DND-41 (cell line): ENCODE results near the gene EYA2.

Experiments used
- ATAC-seq: fragments of 200-7000 bp; cut with Tn5 transposase; 3 replicates; pipeline ENCODE4 v1.9.1; 2021; ENCODE audit warnings: low read depth; ENCODE audit not compliant: insufficient read depth
- DNase-seq: peaks from one replicate; pipeline ENCODE4 v3.0.0-alpha.2; 2020
- H2AFZ ChIP-seq: 2 replicates; pipeline ENCODE4 v1.6.0; 2012; ENCODE audit warnings: low read depth, low read length
- H3K27ac ChIP-seq: 2 replicates; pipeline ENCODE4 v1.5.1; 2012; ENCODE audit warnings: low read length, inconsistent platforms
- H3K27me3 ChIP-seq: fragments of 200-600 bp; sonication (generic); 2 replicates; pipeline ENCODE4 v1.6.0; 2012; ENCODE audit warnings: low read length, mild to moderate bottlenecking, inconsistent platforms; ENCODE audit not compliant: insufficient read depth, poor library complexity
- H3K36me3 ChIP-seq: 2 replicates; pipeline ENCODE4 v1.5.1; 2012; ENCODE audit warnings: low read length, inconsistent platforms; ENCODE audit not compliant: insufficient read depth
- H3K4me1 ChIP-seq: 2 replicates; pipeline ENCODE4 v1.5.1; 2012; ENCODE audit warnings: mild to moderate bottlenecking, low read length; ENCODE audit not compliant: insufficient read depth
- H3K4me2 ChIP-seq: 2 replicates; pipeline ENCODE4 v1.6.0; 2012; ENCODE audit warnings: mild to moderate bottlenecking, moderate library complexity, low read length, inconsistent platforms; ENCODE audit not compliant: insufficient read depth
- H3K4me3 ChIP-seq, 2 experiments: fragments of 200-600 bp in 1 of 2; shearing (Covaris generic) in 1 of 2; 2 replicates each; pipeline ENCODE4 v1.5.1; 2012 to 2016; ENCODE audit warnings: inconsistent platforms in 2 of 2, low read length in 2 of 2, mild to moderate bottlenecking in 2 of 2, low read depth in 1 of 2, moderate library complexity in 1 of 2
- H3K79me2 ChIP-seq: 2 replicates; pipeline ENCODE4 v1.6.0; 2012; ENCODE audit warnings: low read length, inconsistent platforms; ENCODE audit not compliant: insufficient read depth
- H3K9ac ChIP-seq: 2 replicates; pipeline ENCODE4 v1.6.0; 2012; ENCODE audit warnings: low read depth, mild to moderate bottlenecking, inconsistent platforms, low read length, moderate library complexity
- H3K9me3 ChIP-seq: 2 replicates; pipeline ENCODE4 v1.5.1; 2012; ENCODE audit warnings: low read length, moderate library complexity, mild to moderate bottlenecking, inconsistent platforms; ENCODE audit not compliant: insufficient read depth, severe bottlenecking
- H4K20me1 ChIP-seq: 2 replicates; pipeline ENCODE4 v1.6.0; 2012; ENCODE audit warnings: low read length; ENCODE audit not compliant: insufficient read depth
- EZH2 ChIP-seq: IDR thresholded peaks from 3 replicates; pipeline ENCODE4 v1.6.1; 2012; ENCODE audit warnings: borderline replicate concordance, low read depth, mild to moderate bottlenecking, moderate library complexity, low read length, inconsistent platforms; ENCODE audit not compliant: severe bottlenecking
- TF ChIP-seq, protein P1 (sequence below): IDR thresholded peaks from 2 replicates; pipeline ENCODE4 v1.5.1; 2012; ENCODE audit warnings: borderline replicate concordance, low read length, moderate library complexity, mild to moderate bottlenecking; ENCODE audit not compliant: poor library complexity, severe bottlenecking; ENCODE audit errors: extremely low read depth

Gene EYA2

DNA sequence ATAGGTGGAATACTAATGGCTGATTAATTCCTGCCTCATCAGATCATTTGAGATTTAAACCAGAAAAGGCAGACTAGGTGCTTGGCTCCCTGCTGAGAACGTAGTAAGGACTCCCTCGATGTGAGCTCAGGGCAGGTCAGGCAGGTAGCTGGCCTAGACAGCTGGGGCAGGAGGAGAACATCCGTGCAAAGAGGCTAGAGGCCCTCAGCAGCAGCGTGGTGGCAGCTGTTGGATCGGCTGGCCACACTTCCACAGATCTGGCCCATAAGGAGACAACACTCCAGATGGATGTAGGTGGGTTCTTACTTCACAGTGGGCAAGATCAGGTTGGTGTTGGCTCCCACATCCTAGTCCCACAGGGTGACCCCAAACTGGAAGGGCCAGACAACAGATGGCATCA is 38.5 kb downstream of the EYA2 start:
- no peak for ATAC-seq

DNA sequence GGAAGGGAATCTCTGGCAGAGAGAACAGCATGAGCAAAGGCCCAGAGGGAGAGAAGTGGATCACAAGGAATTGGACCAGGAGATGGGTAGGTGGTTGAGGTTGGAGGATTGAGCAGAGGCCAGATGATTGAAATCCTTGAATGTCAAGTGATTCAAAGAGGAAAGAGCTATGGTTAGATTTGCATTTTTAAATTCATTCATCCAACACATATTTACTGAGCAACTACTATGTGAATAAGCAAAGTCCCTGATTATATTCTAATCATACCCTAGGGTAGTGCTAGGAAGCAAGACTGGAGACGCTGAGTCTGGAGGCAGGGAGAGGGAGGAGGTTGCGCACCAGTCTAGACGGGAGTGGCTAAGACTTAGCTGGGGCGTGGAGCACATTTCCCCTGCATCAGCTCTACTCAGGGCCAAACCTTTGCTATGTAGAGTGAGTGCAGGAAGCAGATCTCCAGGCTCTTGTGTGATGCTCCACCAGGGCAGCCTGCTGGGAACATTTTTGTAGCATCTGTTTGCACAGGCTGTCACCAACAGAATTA is 40.2 kb downstream of the EYA2 start:
- no peak for TF ChIP-seq EZH2
- TF ChIP-seq, protein P1, sequence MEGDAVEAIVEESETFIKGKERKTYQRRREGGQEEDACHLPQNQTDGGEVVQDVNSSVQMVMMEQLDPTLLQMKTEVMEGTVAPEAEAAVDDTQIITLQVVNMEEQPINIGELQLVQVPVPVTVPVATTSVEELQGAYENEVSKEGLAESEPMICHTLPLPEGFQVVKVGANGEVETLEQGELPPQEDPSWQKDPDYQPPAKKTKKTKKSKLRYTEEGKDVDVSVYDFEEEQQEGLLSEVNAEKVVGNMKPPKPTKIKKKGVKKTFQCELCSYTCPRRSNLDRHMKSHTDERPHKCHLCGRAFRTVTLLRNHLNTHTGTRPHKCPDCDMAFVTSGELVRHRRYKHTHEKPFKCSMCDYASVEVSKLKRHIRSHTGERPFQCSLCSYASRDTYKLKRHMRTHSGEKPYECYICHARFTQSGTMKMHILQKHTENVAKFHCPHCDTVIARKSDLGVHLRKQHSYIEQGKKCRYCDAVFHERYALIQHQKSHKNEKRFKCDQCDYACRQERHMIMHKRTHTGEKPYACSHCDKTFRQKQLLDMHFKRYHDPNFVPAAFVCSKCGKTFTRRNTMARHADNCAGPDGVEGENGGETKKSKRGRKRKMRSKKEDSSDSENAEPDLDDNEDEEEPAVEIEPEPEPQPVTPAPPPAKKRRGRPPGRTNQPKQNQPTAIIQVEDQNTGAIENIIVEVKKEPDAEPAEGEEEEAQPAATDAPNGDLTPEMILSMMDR, result no peak
- no peaks in the 10 kb centered on the region for H3K36me3 ChIP-seq
- no peak overlapping the region for H3K4me3 ChIP-seq
- H3K9ac ChIP-seq, result no peak overlapping the region
- H3K4me2 ChIP-seq, result no peak overlapping the region
- H3K27me3 ChIP-seq, result peaks cover 5% of the 10 kb centered on the region
- H3K9me3 ChIP-seq, result no peaks in the 10 kb centered on the region
- H3K79me2 ChIP-seq, result no peaks in the 10 kb centered on the region
- H3K4me1 ChIP-seq, result no peaks in the 10 kb centered on the region
- no peak overlapping the region for H3K27ac ChIP-seq
- DNase-seq (no peak), ATAC-seq (no peak)
- H2AFZ ChIP-seq, result no peak overlapping the region
- 0 out of 2 replicates have a peak, but pooled peaks cover 4% of the 10 kb centered on the region for H4K20me1 ChIP-seq

More for the DNA sequence above, 38.5 kb downstream of the EYA2 start:
- Histone ChIP-seq H3K27ac (no peak overlapping the region), H2AFZ (no peak overlapping the region), H3K9me3 (no peaks in the 10 kb centered on the region), H3K4me2 (no peak overlapping the region), H4K20me1 (0 out of 2 replicates have a peak, but pooled peaks cover 4% of the 10 kb centered on the region), H3K36me3 (no peaks in the 10 kb centered on the region), H3K4me1 (no peaks in the 10 kb centered on the region), H3K79me2 (no peaks in the 10 kb centered on the region), H3K9ac (no peak overlapping the region), H3K4me3 (no peak overlapping the region), H3K27me3 (peaks cover 9% of the 10 kb centered on the region)
- DNase-seq, result no peak
- TF ChIP-seq, protein P1, result no peak
- no peak for TF ChIP-seq EZH2

DNA sequence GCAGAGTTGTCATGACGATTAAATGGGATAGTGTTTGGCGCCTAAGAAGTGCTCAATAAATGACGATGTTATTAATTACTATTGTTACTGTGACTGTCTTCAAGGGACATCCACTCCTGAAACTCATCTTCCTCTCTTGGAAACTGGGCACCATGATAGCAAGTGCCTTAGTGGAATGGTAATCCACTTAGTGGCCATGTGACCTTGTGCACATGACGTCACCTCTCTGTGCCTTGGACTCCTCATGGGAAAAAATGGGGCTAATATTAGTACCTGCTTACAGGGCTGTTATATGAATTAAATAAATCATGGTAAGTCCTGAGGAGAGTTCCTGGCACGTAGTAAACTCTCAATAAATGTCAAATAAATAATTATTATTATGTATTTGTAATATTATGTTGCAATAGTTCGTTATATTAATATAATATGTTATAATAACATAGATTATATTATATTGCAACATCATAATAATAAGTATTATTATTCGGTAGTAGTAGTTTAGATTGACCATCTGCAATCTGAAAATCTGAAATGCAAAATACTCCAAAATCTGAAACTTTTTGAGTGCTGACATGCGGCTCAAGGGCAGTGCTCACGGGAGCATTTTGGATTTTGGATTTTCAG is 40.9 kb downstream of the EYA2 start:
- no peak for TF ChIP-seq EZH2
- TF ChIP-seq, protein P1, result no peak
- H3K36me3 ChIP-seq, result no peaks in the 10 kb centered on the region
- no peak overlapping the region for H3K9ac ChIP-seq
- H4K20me1 ChIP-seq, result 0 out of 2 replicates have a peak, but pooled peaks cover 4% of the 10 kb centered on the region
- DNase-seq (no peak), ATAC-seq (no peak)
- H3K27ac ChIP-seq, result no peak overlapping the region
- H3K4me3 ChIP-seq, result no peak overlapping the region
- H3K4me1 ChIP-seq, result no peaks in the 10 kb centered on the region
- no peaks in the 10 kb centered on the region for H3K9me3 ChIP-seq
- no peak overlapping the region for H3K4me2 ChIP-seq
- no peaks in the 10 kb centered on the region for H3K79me2 ChIP-seq
- H2AFZ ChIP-seq, result no peak overlapping the region
- peaks cover 5% of the 10 kb centered on the region for H3K27me3 ChIP-seq
